Muscle of arm (tissue), 12 donors: Measurements from ENCODE around the gene OVOL3. TPM values are rescaled to one million over a fixed set of nuclear protein-coding genes. Genes with fewer than 3 reads are reported as not detected.
"Not testable (repeated sequence)": the region's sequence is repeated elsewhere in the genome, so short reads cannot be mapped to it uniquely, and the experiment has no call there.

Experiments
- DNase-seq: peaks from one replicate; pipeline ENCODE4 v3.0.0-alpha.2; 2013
- polyA plus RNA-seq, 12 donors: library from polyadenylated mRNA; unstranded; fragments of 120-200 nt; gene quantifications; one replicate each; pipeline ENCODE4 v1.2.1, GENCODE V29; 2013; ENCODE audit not compliant: insufficient read length in 12 of 12

OVOL3 gene
- polyA plus RNA-seq, 12 donors: not detected

- DNase-seq: not testable (repeated sequence)
These were observed 20.3 kb downstream of the OVOL3 start for GRCh38 chr19:36131221-36131620.

- not testable (repeated sequence) for DNase-seq
These were observed 23.9 kb downstream of the OVOL3 start for GRCh38 chr19:36134867-36135266.

- DNase-seq: no peak
These were observed 26.2 kb downstream of the OVOL3 start for GRCh38 chr19:36136964-36137686.

DNA sequence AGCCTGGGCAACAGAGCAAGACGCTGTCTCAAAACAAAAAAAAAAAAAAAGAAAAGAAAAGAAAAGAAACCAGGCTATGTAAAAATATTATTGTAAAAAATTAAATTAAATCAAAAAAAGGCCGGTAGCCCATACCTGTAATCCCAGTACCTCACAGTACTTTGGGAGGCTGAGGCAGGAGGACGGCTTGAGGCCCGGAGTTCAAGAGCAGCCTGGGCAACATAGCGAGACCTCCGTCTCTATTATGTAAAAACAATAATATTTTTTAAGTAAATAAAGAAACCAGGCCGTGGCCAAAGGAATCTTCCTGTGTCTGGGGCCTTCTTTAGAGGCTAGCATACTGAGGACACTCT, 28.2 kb downstream of the OVOL3 start:
- DNase-seq: no peak

- peak; percentile 99 for DNase-seq
These were observed 28.7 kb downstream of the OVOL3 start, which contains the start of gene CAPNS1 for GRCh38 chr19:36139473-36140303. TSS of gene CAPNS1 (plus strand) at chr19:36140066. CDS start at chr19:36141012, 946 bp downstream.

GRCh38 chr19:36140304-36141038, 29.5 kb downstream of the OVOL3 start:
- peak; percentile 60 for DNase-seq

GRCh38 chr19:36141039-36141927, 30.3 kb downstream of the OVOL3 start:
- DNase-seq: peak; percentile 76

DNA sequence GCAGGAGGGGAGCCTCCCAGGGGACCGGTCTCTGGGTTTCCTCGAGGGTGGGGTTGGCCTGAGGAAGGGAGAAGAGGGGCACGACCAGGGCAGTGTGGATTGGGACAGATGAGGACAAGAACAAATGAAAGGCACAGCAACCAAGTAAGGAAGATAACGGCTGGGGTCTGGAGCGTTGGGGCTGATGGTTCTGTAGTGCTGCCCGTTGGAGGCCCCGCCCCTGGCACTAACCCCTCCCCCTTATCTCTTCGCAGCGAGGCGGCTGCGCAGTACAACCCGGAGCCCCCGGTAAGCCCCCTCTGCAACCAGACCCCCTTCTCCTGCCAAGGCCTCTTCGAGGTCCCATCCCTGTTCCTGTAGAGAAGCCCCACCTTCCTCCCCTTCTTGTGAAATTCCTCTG, 31.1 kb downstream of the OVOL3 start:
- no peak for DNase-seq

- no peak for DNase-seq
These were observed 31.6 kb downstream of the OVOL3 start for GRCh38 chr19:36142496-36142895.

GRCh38 chr19:36144624-36145023, 33.7 kb downstream of the OVOL3 start:
- no peak for DNase-seq

DNA sequence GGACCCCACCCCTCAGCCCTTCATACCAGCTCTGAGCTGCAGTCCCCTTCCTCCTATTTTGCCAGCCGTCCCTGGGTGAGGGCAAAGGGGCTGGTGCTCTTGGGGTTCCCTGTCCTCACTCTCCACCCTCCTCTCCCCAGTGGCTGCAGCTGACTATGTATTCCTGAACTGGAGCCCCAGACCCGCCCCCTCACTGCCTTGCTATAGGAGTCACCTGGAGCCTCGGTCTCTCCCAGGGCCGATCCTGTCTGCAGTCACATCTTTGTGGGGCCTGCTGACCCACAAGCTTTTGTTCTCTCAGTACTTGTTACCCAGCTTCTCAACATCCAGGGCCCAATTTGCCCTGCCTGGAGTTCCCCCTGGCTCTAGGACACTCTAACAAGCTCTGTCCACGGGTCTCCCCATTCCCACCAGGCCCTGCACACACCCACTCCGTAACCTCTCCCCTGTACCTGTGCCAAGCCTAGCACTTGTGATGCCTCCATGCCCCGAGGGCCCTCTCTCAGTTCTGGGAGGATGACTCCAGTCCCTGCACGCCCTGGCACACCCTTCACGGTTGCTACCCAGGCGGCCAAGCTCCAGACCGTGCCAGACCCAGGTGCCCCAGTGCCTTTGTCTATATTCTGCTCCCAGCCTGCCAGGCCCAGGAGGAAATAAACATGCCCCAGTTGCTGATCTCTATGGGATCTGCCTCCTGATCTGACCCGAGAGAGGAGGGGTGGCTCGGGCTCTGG, 38.9 kb downstream of the OVOL3 start:
- no peak for DNase-seq

DNA sequence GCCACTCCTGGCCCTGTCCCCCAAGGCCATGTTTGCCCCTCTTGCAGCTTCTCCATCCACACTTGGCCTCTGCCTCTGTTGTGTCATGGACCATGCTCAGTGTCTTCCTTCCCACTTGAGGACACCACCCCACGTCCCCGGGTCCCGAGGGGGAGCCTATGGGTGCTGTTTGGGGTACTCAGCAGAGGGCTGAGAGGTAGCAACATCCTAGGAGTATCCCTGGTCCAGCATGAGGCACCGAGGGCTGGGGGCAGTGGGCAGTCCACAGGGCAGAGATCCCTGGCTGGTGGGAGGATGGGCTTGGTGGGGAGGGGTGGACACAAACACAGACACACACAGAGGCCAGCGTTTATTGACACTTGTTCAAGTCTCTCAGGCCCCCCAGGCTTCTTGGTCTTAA, 39.6 kb downstream of the OVOL3 start:
- no peak for DNase-seq

GRCh38 chr19:36151144-36152018, 40.4 kb downstream of the OVOL3 start:
- DNase-seq: peak; percentile 65

GRCh38 chr19:36152019-36152351, 41.0 kb downstream of the OVOL3 start:
- DNase-seq: no peak

- DNase-seq: peak; percentile 78
These were observed 41.6 kb downstream of the OVOL3 start, which contains the start of gene COX7A1 for GRCh38 chr19:36152352-36153091. TSS of gene COX7A1 (minus strand) at chr19:36152447. CDS start at chr19:36152407, 40 bp downstream.

- no peak for DNase-seq
These were observed 42.2 kb downstream of the OVOL3 start for GRCh38 chr19:36153126-36153525.

DNA sequence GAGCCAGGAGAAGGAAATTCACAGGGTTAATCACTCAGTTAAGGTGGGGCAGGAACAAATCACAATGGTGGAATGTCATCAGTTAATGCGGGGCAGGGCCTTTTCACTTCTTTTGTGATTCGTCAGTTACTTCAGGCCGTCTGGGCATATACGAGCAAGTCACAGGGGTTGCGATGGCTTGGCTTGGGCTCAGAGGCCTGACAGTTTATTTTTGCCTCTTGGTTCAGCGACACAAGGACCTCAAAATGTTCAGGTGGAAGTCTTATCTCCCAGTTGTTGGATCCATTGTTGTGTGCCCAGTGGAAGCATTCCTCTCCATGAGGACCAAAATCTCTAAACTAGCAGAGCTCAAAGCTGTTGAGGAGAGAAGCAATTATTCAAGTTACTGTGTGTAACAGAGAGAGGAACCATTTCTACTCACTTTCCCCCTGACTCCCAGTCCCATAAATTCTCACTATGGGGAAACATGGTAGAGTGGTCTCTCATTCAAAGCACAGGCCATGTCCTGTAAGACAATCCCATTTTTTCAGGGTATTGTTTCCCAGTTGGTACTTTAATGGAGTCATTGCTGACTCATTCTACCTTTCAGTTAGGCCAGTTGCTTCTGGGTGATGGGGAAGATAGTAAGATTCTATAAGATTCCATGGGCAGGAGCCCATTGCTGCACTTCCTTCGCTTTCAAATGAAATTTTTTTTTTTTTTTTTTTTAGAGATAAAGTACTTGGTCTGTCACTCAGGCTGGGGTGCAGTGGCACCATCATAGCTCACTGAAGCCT, 50.1 kb downstream of the OVOL3 start:
- no peak for DNase-seq
